ENCODE results near the gene SCG5. TPM values are rescaled to one million over a fixed set of nuclear protein-coding genes. Genes with fewer than 3 reads are reported as not detected.

SCG5 gene
- polyA plus RNA-seq, 1 donor (not counting 4 experiments of a cell fraction or from before 2014, with no cell fraction given) = 15.8 TPM

- no peaks in the 10 kb centered on the region for H3K79me2 ChIP-seq (ENCODE audit: control insufficient read depth, insufficient read depth, low read length)
- no peaks in the 10 kb centered on the region for H3K36me3 ChIP-seq (ENCODE audit: control insufficient read depth in 2 of 2, extremely low read depth in 1 of 2, insufficient read depth in 2 of 2, low read length in 2 of 2)
- H2AFZ ChIP-seq (ENCODE audit: control insufficient read depth, low read length) = no peak overlapping the region
- no peak overlapping the region for H3K27ac ChIP-seq (ENCODE audit: control insufficient read depth, insufficient read depth, low read length)
- no peak overlapping the region for H3K9ac ChIP-seq (ENCODE audit: control insufficient read depth, extremely low read depth, insufficient read depth, low read length)
- dilution Hi-C loops (cut with MboI; ENCODE audit: extremely low pct_ligation_motif_present, low sequenced_read_pairs) = no loop called here
- H3K9me3 ChIP-seq (ENCODE audit: control insufficient read depth, low read depth, low read length) = no peaks in the 10 kb centered on the region
- DNase-seq (ENCODE audit: low read depth, low spot score) (no peak), FAIRE-seq (no peak)
- peaks cover 10% of the 10 kb centered on the region for H3K4me1 ChIP-seq (ENCODE audit: control insufficient read depth, extremely low read depth, insufficient read depth, low read length)
- TF ChIP-seq EZH2 (IDR thresholded peaks at IDR 0.05; ENCODE audit: low read length) (no peak), CTCF (optimal IDR thresholded peaks at IDR 0.05 in 1 of 3, IDR thresholded peaks at IDR 0.05 in 1 of 3, conservative IDR thresholded peaks at IDR 0.05 in 1 of 3; ENCODE audit: extremely low read depth in 1 of 3, insufficient read depth in 2 of 3, low read length in 3 of 3) (no peak)
- H3K4me2 ChIP-seq (ENCODE audit: control insufficient read depth, extremely low read depth, insufficient read depth, low read depth, low read length) = no peak overlapping the region
- no peaks in the 10 kb centered on the region for H4K20me1 ChIP-seq (ENCODE audit: control insufficient read depth, extremely low read depth, insufficient read depth, low read length)
- H3K27me3 ChIP-seq (ENCODE audit: control insufficient read depth, extremely low read depth, insufficient read depth, low read length) = peaks cover 2% of the 10 kb centered on the region
- no peaks in the 10 kb centered on the region for H3K9me1 ChIP-seq (ENCODE audit: control insufficient read depth, extremely low read depth, insufficient read depth, low read length)
- no peak overlapping the region for H3K4me3 ChIP-seq (ENCODE audit: control insufficient read depth in 2 of 3, extremely low read depth in 1 of 3, insufficient read depth in 2 of 3, low read depth in 1 of 3, low read length in 3 of 3)
Observed at GRCh38 chr15:32739522-32740063, 98.1 kb downstream of the SCG5 start.

- Histone ChIP-seq H3K79me2 (ENCODE audit: control insufficient read depth, insufficient read depth, low read length) (no peaks in the 10 kb centered on the region), H3K9me3 (ENCODE audit: control insufficient read depth, low read depth, low read length) (no peaks in the 10 kb centered on the region), H3K4me2 (ENCODE audit: control insufficient read depth, extremely low read depth, insufficient read depth, low read depth, low read length) (no peak overlapping the region), H3K27ac (ENCODE audit: control insufficient read depth, insufficient read depth, low read length) (no peak overlapping the region), H3K4me3 (ENCODE audit: control insufficient read depth in 2 of 3, extremely low read depth in 1 of 3, insufficient read depth in 2 of 3, low read depth in 1 of 3, low read length in 3 of 3) (no peak overlapping the region), H2AFZ (ENCODE audit: control insufficient read depth, low read length) (no peak overlapping the region), H3K27me3 (ENCODE audit: control insufficient read depth, extremely low read depth, insufficient read depth, low read length) (peaks cover 2% of the 10 kb centered on the region), H3K36me3 (ENCODE audit: control insufficient read depth in 2 of 2, extremely low read depth in 1 of 2, insufficient read depth in 2 of 2, low read length in 2 of 2) (no peaks in the 10 kb centered on the region), H3K9me1 (ENCODE audit: control insufficient read depth, extremely low read depth, insufficient read depth, low read length) (no peaks in the 10 kb centered on the region), H3K9ac (ENCODE audit: control insufficient read depth, extremely low read depth, insufficient read depth, low read length) (no peak overlapping the region), H3K4me1 (ENCODE audit: control insufficient read depth, extremely low read depth, insufficient read depth, low read length) (peaks cover 10% of the 10 kb centered on the region), H4K20me1 (ENCODE audit: control insufficient read depth, extremely low read depth, insufficient read depth, low read length) (no peaks in the 10 kb centered on the region)
- dilution Hi-C loops (cut with MboI; ENCODE audit: extremely low pct_ligation_motif_present, low sequenced_read_pairs) = no loop called here
- FAIRE-seq (no peak), DNase-seq (ENCODE audit: low read depth, low spot score) (no peak)
- no peak for TF ChIP-seq CTCF (optimal IDR thresholded peaks at IDR 0.05 in 1 of 3, IDR thresholded peaks at IDR 0.05 in 1 of 3, conservative IDR thresholded peaks at IDR 0.05 in 1 of 3; ENCODE audit: extremely low read depth in 1 of 3, insufficient read depth in 2 of 3, low read length in 3 of 3)
- TF ChIP-seq EZH2 (IDR thresholded peaks at IDR 0.05; ENCODE audit: low read length) = no peak
Observed at GRCh38 chr15:32743411-32744140, 102.1 kb downstream of the SCG5 start.
